Activated T-helper 1 cell treated with anti-CD3 and anti-CD28 coated beads, Interleukin-2, amount 50 U/mL, for 16 hours (primary cell): ENCODE data around the gene CTNNA1.
"Not testable (repeated sequence)": the region's sequence is repeated elsewhere in the genome, so short reads cannot be mapped to it uniquely, and the experiment has no call there.

Experiments used
- DNase-seq, 2 donors: peaks; one replicate each; pipeline ENCODE4 v3.0.0-alpha.2; 2020; ENCODE audit warnings: low read depth in 1 of 2, low spot score in 1 of 2

Gene CTNNA1

GRCh38 chr5:138724470-138725146 lies 28.6 kb upstream of the CTNNA1 start:
- no peak for DNase-seq

- no peak for DNase-seq
These were observed 27.9 kb upstream of the CTNNA1 start for GRCh38 chr5:138725153-138725817.

- no peak for DNase-seq
These were observed 27.3 kb upstream of the CTNNA1 start for GRCh38 chr5:138725818-138726416.

- DNase-seq, result no peak
These were observed 26.4 kb upstream of the CTNNA1 start for GRCh38 chr5:138726848-138727247.

GRCh38 chr5:138730496-138730895 lies 22.7 kb upstream of the CTNNA1 start:
- DNase-seq, result not testable (repeated sequence)

- no peak for DNase-seq
These were observed 20.8 kb upstream of the CTNNA1 start for GRCh38 chr5:138732466-138732865.

- DNase-seq, result no peak
These were observed 20.3 kb upstream of the CTNNA1 start for GRCh38 chr5:138732933-138733332.

- no peak for DNase-seq
These were observed 19.7 kb upstream of the CTNNA1 start for GRCh38 chr5:138733509-138733908.

GRCh38 chr5:138736293-138736692 lies 16.9 kb upstream of the CTNNA1 start:
- no peak for DNase-seq

GRCh38 chr5:138737494-138738265 lies 15.5 kb upstream of the CTNNA1 start:
- no peak for DNase-seq

GRCh38 chr5:138738399-138738798 lies 14.8 kb upstream of the CTNNA1 start:
- DNase-seq, result no peak

GRCh38 chr5:138739938-138740337 lies 13.3 kb upstream of the CTNNA1 start:
- no peak for DNase-seq

GRCh38 chr5:138743484-138743883 lies 9.7 kb upstream of the CTNNA1 start:
- no peak for DNase-seq

GRCh38 chr5:138745268-138745667 lies 8.0 kb upstream of the CTNNA1 start:
- no peak for DNase-seq

GRCh38 chr5:138748630-138749081 lies 4.6 kb upstream of the CTNNA1 start:
- DNase-seq, result no peak

- DNase-seq, result not testable (repeated sequence)
These were observed 1.9 kb upstream of the CTNNA1 start for GRCh38 chr5:138751344-138751743.

GRCh38 chr5:138752341-138752950 lies 779 bp upstream of the CTNNA1 start:
- DNase-seq, result no peak

GRCh38 chr5:138753794-138754698 lies 821 bp downstream of the CTNNA1 start:
- DNase-seq, result peak in 1 of 2 donors; percentile 26

GRCh38 chr5:138754699-138755057 lies 1.5 kb downstream of the CTNNA1 start:
- no peak for DNase-seq

- DNase-seq, result no peak
These were observed 2.0 kb downstream of the CTNNA1 start for GRCh38 chr5:138755084-138755748.
